Effector CD4-positive, alpha-beta T cell (primary cell): ENCODE measurements around the gene GALNTL6.
"Not testable (repeated sequence)": the region's sequence is repeated elsewhere in the genome, so short reads cannot be mapped to it uniquely, and the experiment has no call there.

Experiments used
- DNase-seq: peaks from one replicate; pipeline ENCODE4 v3.0.0-alpha.2; 2020

GALNTL6 gene

GRCh38 chr4:173001571-173001970, 1188.4 kb downstream of the GALNTL6 start:
- no peak for DNase-seq

GRCh38 chr4:173002830-173003561, 1189.8 kb downstream of the GALNTL6 start:
- no peak for DNase-seq

- no peak for DNase-seq
These were observed 1192.9 kb downstream of the GALNTL6 start for GRCh38 chr4:173005912-173006633.

- no peak for DNase-seq
These were observed 1195.2 kb downstream of the GALNTL6 start for GRCh38 chr4:173008436-173008835.

GRCh38 chr4:173009129-173009823, 1196.1 kb downstream of the GALNTL6 start:
- no peak for DNase-seq

- no peak for DNase-seq
These were observed 1199.4 kb downstream of the GALNTL6 start for GRCh38 chr4:173012608-173013007.

GRCh38 chr4:173013232-173013930, 1200.2 kb downstream of the GALNTL6 start:
- peak; percentile 36 for DNase-seq

- no peak for DNase-seq
These were observed 1200.9 kb downstream of the GALNTL6 start for GRCh38 chr4:173014113-173014558.

GRCh38 chr4:173014836-173015235, 1201.6 kb downstream of the GALNTL6 start:
- DNase-seq, result no peak

- DNase-seq, result no peak
These were observed 1204.6 kb downstream of the GALNTL6 start for GRCh38 chr4:173017802-173018201.

GRCh38 chr4:173018446-173018845, 1205.2 kb downstream of the GALNTL6 start:
- no peak for DNase-seq

- DNase-seq, result no peak
These were observed 1206.5 kb downstream of the GALNTL6 start for GRCh38 chr4:173019664-173020063.

GRCh38 chr4:173021746-173022573, 1208.8 kb downstream of the GALNTL6 start:
- DNase-seq, result not testable (repeated sequence)

GRCh38 chr4:173024203-173024602, 1211.0 kb downstream of the GALNTL6 start:
- no peak for DNase-seq

- DNase-seq, result no peak
These were observed 1211.9 kb downstream of the GALNTL6 start for GRCh38 chr4:173025131-173025530.

GRCh38 chr4:173037242-173037641, 1224.0 kb downstream of the GALNTL6 start:
- DNase-seq, result no peak

GRCh38 chr4:173038192-173038896, 1225.1 kb downstream of the GALNTL6 start:
- DNase-seq, result no peak

- no peak for DNase-seq
These were observed 1226.7 kb downstream of the GALNTL6 start for GRCh38 chr4:173039617-173040577.

- no peak for DNase-seq
These were observed 1228.3 kb downstream of the GALNTL6 start for GRCh38 chr4:173041482-173041881.

- not testable (repeated sequence) for DNase-seq
These were observed 1228.9 kb downstream of the GALNTL6 start for GRCh38 chr4:173042139-173042538.
